Cardiac muscle cell (in vitro differentiated cells and primary cell): ENCODE results near the gene MANSC4. TPM values are rescaled to one million over a fixed set of nuclear protein-coding genes. Genes with fewer than 3 reads are reported as not detected.

Experiments
- DNase-seq, 2 donors: peaks; one replicate each; pipeline versions ENCODE4 v3.0.0 to v3.0.0-alpha.2; 2010 to 2017; ENCODE audit warnings: low read depth in 1 of 2, low spot score in 1 of 2
- H3K27ac ChIP-seq: fragments of 200-600 bp; sonication (generic); 2 replicates; pipeline ENCODE4 v1.5.1; 2016
- H3K27me3 ChIP-seq: fragments of 200-600 bp; sonication (generic); 2 replicates; pipeline ENCODE4 v1.6.0; 2016; ENCODE audit warnings: control low read depth
- H3K36me3 ChIP-seq: fragments of 200-600 bp; sonication (generic); 2 replicates; pipeline ENCODE4 v1.5.1; 2016; ENCODE audit warnings: control low read depth
- H3K4me1 ChIP-seq: fragments of 200-600 bp; sonication (generic); 2 replicates; pipeline ENCODE4 v1.8.1; 2017; ENCODE audit warnings: low read depth, mild to moderate bottlenecking, mixed run types
- H3K4me3 ChIP-seq: fragments of 200-600 bp; sonication (generic); 2 replicates; pipeline ENCODE4 v1.5.1; 2016; ENCODE audit warnings: mild to moderate bottlenecking
- H3K9me3 ChIP-seq: fragments of 200-600 bp; sonication (generic); 2 replicates; pipeline ENCODE4 v1.5.1; 2017; ENCODE audit warnings: low read depth, mild to moderate bottlenecking, control low read depth
- CTCF ChIP-seq: IDR thresholded peaks from 2 replicates; pipeline ENCODE4 v1.5.1; 2012; ENCODE audit warnings: low read depth, mild to moderate bottlenecking, low read length
- polyA plus RNA-seq: library from polyadenylated mRNA; unstranded; fragments of >200 nt; fragmentation: Nextera tagmentation; extraction: Ambion mirVana; gene quantifications from 2 replicates; pipeline ENCODE4 v1.2.1, GENCODE V29; 2016
- total RNA-seq: library from RNA; depleted of rRNA; stranded (reverse); fragments of >200 nt; gene quantifications from 2 replicates; pipeline ENCODE4 v1.2.3, GENCODE V29; 2016

MANSC4 gene
- not detected in 2 replicates for total RNA-seq
- not detected in 2 replicates for polyA plus RNA-seq

GRCh38 chr12:27779920-27780611, at the start of gene MANSC4, which contains the start of gene KLHL42:
TSS of gene MANSC4 (minus strand) at chr12:27780236. CDS start at chr12:27771276, 8,960 bp downstream.
TSS of gene KLHL42 (plus strand) at chr12:27780233. CDS start at chr12:27780331, 98 bp downstream.
- Histone ChIP-seq H3K4me1 (peaks cover 4% of the 10 kb centered on the region), H3K27ac (peak within 1 kb of the TSS; percentile 98), H3K36me3 (no peaks in the 10 kb centered on the region), H3K9me3 (no peaks in the 10 kb centered on the region), H3K27me3 (no peaks in the 10 kb centered on the region), H3K4me3 (peak within 1 kb of the TSS; percentile 57)
- TF ChIP-seq CTCF: no peak
- DNase-seq: peak; percentile 88 to 89

GRCh38 chr12:27828196-27828595, 48.2 kb upstream of the MANSC4 start:
- Histone ChIP-seq H3K4me1 (no peaks in the 10 kb centered on the region), H3K9me3 (no peaks in the 10 kb centered on the region), H3K27me3 (no peaks in the 10 kb centered on the region), H3K27ac (no peak overlapping the region), H3K36me3 (no peaks in the 10 kb centered on the region), H3K4me3 (no peak overlapping the region)
- no peak for DNase-seq
- no peak for TF ChIP-seq CTCF

GRCh38 chr12:27826076-27826475, 46.0 kb upstream of the MANSC4 start:
- no peak overlapping the region for H3K27ac ChIP-seq
- TF ChIP-seq CTCF: no peak
- DNase-seq: no peak
- H3K36me3 ChIP-seq: no peaks in the 10 kb centered on the region
- H3K9me3 ChIP-seq: no peaks in the 10 kb centered on the region
- H3K27me3 ChIP-seq: no peaks in the 10 kb centered on the region
- peaks cover under 1% of the 10 kb centered on the region for H3K4me1 ChIP-seq
- no peak overlapping the region for H3K4me3 ChIP-seq

GRCh38 chr12:27824126-27824842, 44.2 kb upstream of the MANSC4 start:
- H3K4me1 ChIP-seq: peaks cover 8% of the 10 kb centered on the region
- H3K36me3 ChIP-seq: no peaks in the 10 kb centered on the region
- no peak for TF ChIP-seq CTCF
- DNase-seq: no peak
- H3K4me3 ChIP-seq: no peak overlapping the region
- no peaks in the 10 kb centered on the region for H3K9me3 ChIP-seq
- no peaks in the 10 kb centered on the region for H3K27me3 ChIP-seq
- no peak overlapping the region for H3K27ac ChIP-seq

GRCh38 chr12:27823038-27823437, 43.0 kb upstream of the MANSC4 start:
- H3K4me3 ChIP-seq: no peak overlapping the region
- DNase-seq: no peak
- H3K27me3 ChIP-seq: no peaks in the 10 kb centered on the region
- TF ChIP-seq CTCF: no peak
- H3K4me1 ChIP-seq: peaks cover 8% of the 10 kb centered on the region
- no peaks in the 10 kb centered on the region for H3K9me3 ChIP-seq
- H3K36me3 ChIP-seq: no peaks in the 10 kb centered on the region
- H3K27ac ChIP-seq: no peak overlapping the region
